ENCODE data around the gene PAQR8.

The PAQR8 gene

DNA sequence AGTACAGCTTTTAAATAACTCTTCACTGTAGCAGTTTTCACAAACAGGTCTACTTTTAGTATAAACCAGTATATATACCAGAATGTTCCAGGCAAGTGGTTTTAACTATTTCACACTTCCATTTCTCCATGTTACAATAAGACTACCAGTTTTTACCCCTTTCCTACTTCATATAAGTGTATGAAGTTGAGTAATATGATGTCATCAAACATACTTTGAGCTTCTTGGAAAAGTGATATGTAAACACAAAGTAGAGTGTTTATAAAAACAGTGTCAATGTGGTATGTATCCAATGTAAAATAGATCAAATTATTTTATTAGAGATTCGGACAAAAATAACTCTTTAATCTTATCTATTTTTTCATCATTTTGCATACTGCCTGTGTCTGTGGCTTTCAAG lies 2.5 kb upstream of the PAQR8 start:
- no peak for DNase-seq (ENCODE audit: low spot score)
- in situ Hi-C loops (cut with MboI; ENCODE audit: low sequenced_read_pairs, unreplicated experiment), result no loop called here
- TF ChIP-seq, protein P1, sequence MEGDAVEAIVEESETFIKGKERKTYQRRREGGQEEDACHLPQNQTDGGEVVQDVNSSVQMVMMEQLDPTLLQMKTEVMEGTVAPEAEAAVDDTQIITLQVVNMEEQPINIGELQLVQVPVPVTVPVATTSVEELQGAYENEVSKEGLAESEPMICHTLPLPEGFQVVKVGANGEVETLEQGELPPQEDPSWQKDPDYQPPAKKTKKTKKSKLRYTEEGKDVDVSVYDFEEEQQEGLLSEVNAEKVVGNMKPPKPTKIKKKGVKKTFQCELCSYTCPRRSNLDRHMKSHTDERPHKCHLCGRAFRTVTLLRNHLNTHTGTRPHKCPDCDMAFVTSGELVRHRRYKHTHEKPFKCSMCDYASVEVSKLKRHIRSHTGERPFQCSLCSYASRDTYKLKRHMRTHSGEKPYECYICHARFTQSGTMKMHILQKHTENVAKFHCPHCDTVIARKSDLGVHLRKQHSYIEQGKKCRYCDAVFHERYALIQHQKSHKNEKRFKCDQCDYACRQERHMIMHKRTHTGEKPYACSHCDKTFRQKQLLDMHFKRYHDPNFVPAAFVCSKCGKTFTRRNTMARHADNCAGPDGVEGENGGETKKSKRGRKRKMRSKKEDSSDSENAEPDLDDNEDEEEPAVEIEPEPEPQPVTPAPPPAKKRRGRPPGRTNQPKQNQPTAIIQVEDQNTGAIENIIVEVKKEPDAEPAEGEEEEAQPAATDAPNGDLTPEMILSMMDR (IDR thresholded peaks at IDR 0.05; ENCODE audit: borderline replicate concordance, control extremely low read depth, extremely low read depth, insufficient read depth, missing control alignments), result no peak

DNA sequence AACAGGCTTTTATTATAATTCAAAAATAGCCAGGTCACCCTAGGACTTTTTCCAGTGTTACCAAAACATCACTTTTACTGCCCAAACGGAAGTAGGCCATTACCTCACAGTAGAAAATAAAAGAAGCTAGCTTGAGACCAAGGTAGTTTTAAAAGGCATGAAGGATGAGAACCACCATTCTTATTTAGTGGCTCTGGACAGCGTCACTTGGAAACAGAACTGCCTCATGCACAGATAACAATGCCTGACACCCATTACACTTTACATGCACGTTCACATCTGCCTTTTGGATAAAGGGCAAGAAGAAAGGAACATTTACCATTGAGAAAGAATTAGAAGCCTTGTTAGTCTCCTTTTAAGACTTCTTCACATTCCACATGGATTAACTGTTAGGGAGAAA lies 1.9 kb upstream of the PAQR8 start:
- TF ChIP-seq, protein P1 (IDR thresholded peaks at IDR 0.05; ENCODE audit: borderline replicate concordance, control extremely low read depth, extremely low read depth, insufficient read depth, missing control alignments), result no peak
- no peak for DNase-seq (ENCODE audit: low spot score)
- in situ Hi-C loops (cut with MboI; ENCODE audit: low sequenced_read_pairs, unreplicated experiment), result no loop called here

DNA sequence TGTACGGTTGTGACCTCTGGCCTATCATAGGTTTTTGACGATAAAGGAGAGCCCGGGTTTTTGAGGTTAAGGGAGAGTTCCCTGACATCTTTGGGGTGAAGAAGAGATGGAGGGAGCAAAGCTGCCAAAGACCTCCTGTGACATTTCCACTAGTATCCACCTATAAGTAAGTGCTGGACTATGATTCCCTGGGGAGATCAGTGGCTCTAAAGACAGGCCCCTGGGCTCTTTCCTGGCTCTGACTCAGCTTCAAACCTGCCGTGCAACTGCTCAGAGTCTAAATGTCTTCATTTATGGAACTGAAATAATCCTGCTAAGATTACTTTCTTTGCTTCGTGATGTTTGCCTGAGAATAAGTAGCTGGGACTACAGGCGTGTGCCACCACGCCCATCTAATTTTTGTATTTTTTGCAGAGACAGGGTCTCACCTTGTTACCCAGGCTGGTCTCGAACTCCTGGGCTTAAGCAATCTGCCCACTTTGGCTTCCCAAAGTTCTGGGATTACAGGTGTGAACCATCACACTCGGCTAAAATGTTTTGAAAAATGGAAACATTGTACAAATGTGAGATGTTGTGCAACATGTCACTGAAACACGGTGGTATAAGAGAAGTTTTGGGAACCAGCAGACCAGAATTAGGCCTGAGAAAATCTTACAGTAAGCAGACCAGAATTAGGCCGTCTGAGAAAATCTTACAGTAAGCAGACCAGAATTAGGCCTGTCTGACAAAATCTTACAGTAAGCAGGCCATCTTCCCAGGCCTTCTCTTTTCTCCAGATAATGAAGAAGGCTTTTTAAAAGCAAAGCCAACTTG lies 1.1 kb upstream of the PAQR8 start:
- in situ Hi-C loops (cut with MboI; ENCODE audit: low sequenced_read_pairs, unreplicated experiment), result no loop called here
- peak; percentile 33 for DNase-seq (ENCODE audit: low spot score)
- TF ChIP-seq, protein P1 (IDR thresholded peaks at IDR 0.05; ENCODE audit: borderline replicate concordance, control extremely low read depth, extremely low read depth, insufficient read depth, missing control alignments), result no peak

DNA sequence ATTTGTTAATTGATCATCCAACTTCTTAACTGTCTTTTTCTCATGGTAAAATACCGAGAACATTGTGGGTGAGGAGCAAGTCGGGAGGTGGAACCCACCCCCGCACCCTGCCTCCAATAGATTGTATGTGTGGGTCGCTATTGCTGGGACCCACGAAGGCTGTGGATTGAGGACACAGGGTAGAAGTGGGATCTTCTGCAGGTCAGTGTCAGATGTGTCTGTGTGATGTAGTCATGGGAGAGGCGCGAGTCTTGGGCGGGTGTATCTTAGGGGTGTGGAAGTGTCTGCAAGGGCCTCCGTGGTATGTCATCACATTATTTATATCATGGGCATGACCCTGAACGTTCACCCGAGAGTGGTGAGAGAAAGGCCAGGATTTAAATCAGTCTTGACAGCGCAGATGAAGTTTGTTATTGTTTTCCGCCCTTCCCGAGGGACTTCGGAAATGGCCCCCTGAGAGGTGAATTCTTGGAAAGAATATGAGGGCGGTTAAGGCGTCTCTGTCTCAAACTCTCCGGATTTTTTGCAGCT lies 472 bp upstream of the PAQR8 start:
- TF ChIP-seq, protein P1 (IDR thresholded peaks at IDR 0.05; ENCODE audit: borderline replicate concordance, control extremely low read depth, extremely low read depth, insufficient read depth, missing control alignments), result no peak
- in situ Hi-C loops (cut with MboI; ENCODE audit: low sequenced_read_pairs, unreplicated experiment), result no loop called here
- peak; percentile 46 for DNase-seq (ENCODE audit: low spot score)

DNA sequence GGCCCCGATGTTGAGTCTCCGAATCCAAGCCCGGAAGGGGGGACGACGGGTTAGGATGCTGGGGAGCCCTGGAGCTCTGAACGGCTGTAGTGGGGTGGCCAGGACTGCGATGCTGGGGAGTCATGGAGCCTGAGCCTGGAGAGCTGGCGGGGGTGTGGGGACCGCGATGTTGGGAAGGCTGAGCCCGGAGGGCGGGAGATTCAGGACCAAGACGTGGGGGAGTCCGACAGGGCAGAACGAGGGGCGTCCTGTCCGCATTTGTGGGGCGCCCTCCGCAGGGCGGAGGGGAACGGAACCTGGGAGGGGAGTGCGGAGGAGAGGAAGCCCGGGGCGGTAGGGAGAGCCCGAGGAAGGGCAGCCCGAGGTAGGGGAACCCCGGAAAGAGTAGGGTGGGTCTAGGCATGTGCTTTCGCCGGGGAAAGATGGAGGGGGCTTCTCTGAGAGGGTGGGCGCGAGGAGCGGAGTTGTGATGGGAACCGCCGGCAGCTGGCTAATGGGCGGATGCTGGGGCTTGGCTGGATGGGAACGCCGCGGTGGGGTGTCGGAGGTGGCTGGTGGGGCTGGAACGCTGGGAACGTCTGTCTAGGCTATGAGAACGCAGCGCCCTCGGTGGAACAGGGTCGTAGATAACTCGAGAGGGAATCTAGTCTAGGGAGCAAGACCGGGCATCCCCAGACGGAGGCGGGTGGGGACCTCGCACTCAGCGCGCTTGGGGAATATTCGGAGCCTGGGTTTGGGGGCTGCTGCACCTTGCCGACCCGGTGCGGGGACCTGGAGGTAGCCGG lies 684 bp downstream of the PAQR8 start:
- peak; percentile 80 for DNase-seq (ENCODE audit: low spot score)
- TF ChIP-seq, protein P1 (IDR thresholded peaks at IDR 0.05; ENCODE audit: borderline replicate concordance, control extremely low read depth, extremely low read depth, insufficient read depth, missing control alignments), result peak; percentile 53
- in situ Hi-C loops (cut with MboI; ENCODE audit: low sequenced_read_pairs, unreplicated experiment), result no loop called here

DNA sequence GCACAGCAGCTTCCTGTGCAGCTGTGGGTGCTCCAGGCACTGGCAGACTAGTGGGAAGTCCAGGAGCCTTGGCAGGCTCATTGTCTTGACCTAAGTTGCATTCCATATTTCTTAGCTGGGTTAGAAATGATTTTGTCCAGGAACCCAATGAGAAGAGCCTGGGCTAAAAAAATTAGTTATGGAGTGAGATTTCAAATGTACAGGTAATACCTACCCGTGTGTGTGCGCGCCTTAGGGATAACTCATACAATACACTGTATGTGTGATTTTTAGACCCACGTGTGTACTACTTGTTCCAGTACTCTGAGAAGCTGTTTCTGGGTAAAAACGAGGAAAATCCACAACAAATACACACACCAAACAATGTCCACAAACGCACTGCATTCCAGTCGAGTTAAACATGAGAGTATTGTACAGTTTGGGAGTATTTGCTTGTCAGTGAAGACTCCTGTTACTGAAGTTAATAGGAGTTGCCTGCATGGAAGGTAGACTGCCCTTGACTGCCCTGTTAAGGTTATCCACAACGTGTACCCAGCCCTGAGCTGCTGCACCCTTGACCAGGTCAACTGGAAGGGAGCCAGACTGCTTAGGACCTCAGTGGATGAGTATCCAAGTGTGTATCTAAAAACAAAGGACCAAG lies 1.4 kb downstream of the PAQR8 start:
- TF ChIP-seq, protein P1 (IDR thresholded peaks at IDR 0.05; ENCODE audit: borderline replicate concordance, control extremely low read depth, extremely low read depth, insufficient read depth, missing control alignments), result no peak
- DNase-seq (ENCODE audit: low spot score), result no peak
- in situ Hi-C loops (cut with MboI; ENCODE audit: low sequenced_read_pairs, unreplicated experiment), result no loop called here
